Panc1 (cell line): ENCODE measurements around the gene LAIR1. TPM values are rescaled to one million over a fixed set of nuclear protein-coding genes. Genes with fewer than 3 reads are reported as not detected.

Source experiments
- ATAC-seq: fragments of 200-7000 bp; cut with Tn5 transposase; 2 replicates; pipeline ENCODE4 v1.9.1; 2020; ENCODE audit warnings: mild to moderate bottlenecking, moderate library complexity
- BruUV-seq: library from RNA; stranded (reverse); fragments of 400-500 nt; replicated peaks from 2 replicates; lab custom pipeline; 2021; lab: Mats Ljungman, UMichigan
- CTCF ChIA-PET: fragments of 300-600 bp; sonication (Branson Sonifier 250); formaldehyde crosslinking; loops from one replicate; lab custom pipeline; 2022; ENCODE audit warnings: antibody characterized with exemption; lab: Charles Lee
- POLR2A ChIA-PET: fragments of 300-600 bp; sonication (Branson Sonifier 250); formaldehyde crosslinking; loops from one replicate; lab custom pipeline; 2022; ENCODE audit warnings: antibody characterized with exemption; lab: Charles Lee
- DNase-seq: peaks from one replicate; pipeline ENCODE4 v3.0.0-alpha.2; 2010; ENCODE audit warnings: low read depth, low spot score
- H3K27ac ChIP-seq: 2 replicates; pipeline ENCODE4 v1.5.1; 2011; ENCODE audit warnings: mild to moderate bottlenecking, low read length, inconsistent platforms
- H3K27me3 ChIP-seq: fragments of 200-500 bp; sonication (Bioruptor generic); 2 replicates; pipeline ENCODE4 v1.6.0; 2014; ENCODE audit warnings: low read length, inconsistent platforms; ENCODE audit not compliant: control insufficient read depth, insufficient read depth
- H3K36me3 ChIP-seq: fragments of 200-500 bp; sonication (Bioruptor generic); 2 replicates; pipeline ENCODE4 v1.5.1; 2014; ENCODE audit warnings: inconsistent platforms, mild to moderate bottlenecking, low read length, moderate library complexity; ENCODE audit not compliant: control insufficient read depth, insufficient read depth
- H3K4me1 ChIP-seq: 2 replicates; pipeline ENCODE4 v1.5.1; 2011; ENCODE audit warnings: inconsistent platforms, mild to moderate bottlenecking, low read length, moderate library complexity; ENCODE audit not compliant: control insufficient read depth, insufficient read depth
- H3K4me3 ChIP-seq, 2 experiments: 2 replicates each; pipeline ENCODE4 v1.5.1; 2011 to 2012; ENCODE audit warnings: low read depth in 2 of 2, low read length in 2 of 2, mild to moderate bottlenecking in 2 of 2, inconsistent platforms in 1 of 2, moderate library complexity in 1 of 2
- H3K9me3 ChIP-seq: fragments of 200-500 bp; sonication (Bioruptor generic); 2 replicates; pipeline ENCODE4 v1.5.1; 2014; ENCODE audit warnings: low read depth, mild to moderate bottlenecking, inconsistent platforms, low read length, moderate library complexity; ENCODE audit not compliant: control insufficient read depth, insufficient read depth
- CTCF ChIP-seq: fragments of 450-650 bp; IDR thresholded peaks from 2 replicates; pipeline ENCODE4 v1.5.1; 2017; ENCODE audit warnings: mild to moderate bottlenecking
- POLR2AphosphoS5 ChIP-seq: IDR thresholded peaks from 2 replicates; pipeline ENCODE4 v1.6.1; 2012; ENCODE audit warnings: mild to moderate bottlenecking, low read depth, low read length, moderate library complexity
- REST ChIP-seq, 2 experiments: IDR thresholded peaks; 2 replicates each; pipeline ENCODE4 v1.6.1; 2011 to 2012; ENCODE audit warnings: low read depth in 2 of 2, control low read depth in 1 of 2, low read length in 1 of 2, mild to moderate bottlenecking in 1 of 2, moderate library complexity in 1 of 2; ENCODE audit not compliant: insufficient read depth in 1 of 2
- SIN3A ChIP-seq: IDR thresholded peaks from 2 replicates; pipeline ENCODE4 v1.6.1; 2012; ENCODE audit warnings: low read depth, mild to moderate bottlenecking, low read length, moderate library complexity, borderline replicate concordance; ENCODE audit not compliant: insufficient read depth
- TCF7L2 ChIP-seq: IDR thresholded peaks from 2 replicates; pipeline ENCODE4 v1.6.1; 2011; ENCODE audit warnings: mild to moderate bottlenecking, low read depth, low read length, inconsistent platforms
- in situ Hi-C: cut with HindIII; loops from 2 replicates; pipeline ENCODE4 v1.10.0; 2016; ENCODE audit warnings: low sequenced_read_pairs, low pct_unique_long_range_greater_than_20kb
- intact Hi-C: fragments of 100-400 bp; cut with micrococcal nuclease; formaldehyde crosslinking; loops from one replicate; pipeline ENCODE4 v1.10.0; 2022; ENCODE audit not compliant: unreplicated experiment
- total RNA-seq: library from RNA; stranded (reverse); gene quantifications from one replicate; pipeline ENCODE4 v1.2.1, GENCODE V29; 2021; ENCODE audit not compliant: unreplicated experiment

The LAIR1 gene
- total RNA-seq, 1 experiment from 2014 or later, result 0.05 TPM

GRCh38 chr19:54412877-54413276 lies 48.1 kb upstream of the LAIR1 start:
- H3K9me3 ChIP-seq, result no peaks in the 10 kb centered on the region
- no TSS peak for BruUV-seq
- DNase-seq (no peak), ATAC-seq (no peak)
- no peak overlapping the region for H3K4me3 ChIP-seq
- H3K27ac ChIP-seq, result no peak overlapping the region
- no peak for TF ChIP-seq TCF7L2
- H3K36me3 ChIP-seq, result no peaks in the 10 kb centered on the region
- peaks cover 4% of the 10 kb centered on the region; the same call in 1 of the 2 replicates for H3K4me1 ChIP-seq
- H3K27me3 ChIP-seq, result peaks cover 8% of the 10 kb centered on the region
- ChIA-PET POLR2A (no interaction called here), CTCF (no interaction called here)
- intact Hi-C loops (no loop called here), in situ Hi-C loops (no loop called here)

- ATAC-seq (no peak), DNase-seq (no peak)
- Histone ChIP-seq H3K36me3 (no peaks in the 10 kb centered on the region), H3K4me3 (no peak overlapping the region), H3K27me3 (peaks cover 8% of the 10 kb centered on the region), H3K4me1 (peaks cover under 1% of the 10 kb centered on the region; the same call in 1 of the 2 replicates), H3K27ac (no peak overlapping the region), H3K9me3 (no peaks in the 10 kb centered on the region)
- intact Hi-C loops (no loop called here), in situ Hi-C loops (no loop called here)
- TF ChIP-seq TCF7L2 (no peak), POLR2AphosphoS5 (no peak), SIN3A (no peak), CTCF (no peak), REST (IDR thresholded peaks at IDR 0.05; ENCODE audit: insufficient read depth in 1 of 2, low read depth in 2 of 2, low read length in 1 of 2) (no peak)
- ChIA-PET CTCF (no interaction called here), POLR2A (interaction anchor here (0.6 kb wide), 2 partner anchors 36 to 1010 kb away, joined by 3 to 6 read pairs; no protein-coding TSS in a partner anchor)
- BruUV-seq, result no TSS peak
Observed at GRCh38 chr19:54411033-54411432, 46.3 kb upstream of the LAIR1 start.

- POLR2A ChIA-PET, result no interaction called here
- intact Hi-C loops, result no loop called here
- no TSS peak for BruUV-seq
Observed at GRCh38 chr19:54408456-54409026, 43.8 kb upstream of the LAIR1 start.

More at GRCh38 chr19:54408456-54409026, 43.8 kb upstream of the LAIR1 start:
- H3K27ac ChIP-seq, result no peak overlapping the region
- no peak for TF ChIP-seq SIN3A
- no peak for TF ChIP-seq CTCF
- TF ChIP-seq TCF7L2, result no peak
- no peak for TF ChIP-seq REST (IDR thresholded peaks at IDR 0.05; ENCODE audit: insufficient read depth in 1 of 2, low read depth in 2 of 2, low read length in 1 of 2)
- no peak for TF ChIP-seq POLR2AphosphoS5
- H3K4me1 ChIP-seq, result no peaks in the 10 kb centered on the region
- H3K4me3 ChIP-seq, result no peak overlapping the region
- no peak for DNase-seq
- in situ Hi-C loops, result no loop called here
- no peaks in the 10 kb centered on the region for H3K9me3 ChIP-seq
- no peak for ATAC-seq
- CTCF ChIA-PET, result no interaction called here
- no peaks in the 10 kb centered on the region for H3K36me3 ChIP-seq
- H3K27me3 ChIP-seq, result peaks cover 6% of the 10 kb centered on the region
